ENCODE data around the gene TFIP11.
"Not testable (repeated sequence)": the region's sequence is repeated elsewhere in the genome, so short reads cannot be mapped to it uniquely, and the experiment has no call there.

The TFIP11 gene

GRCh38 chr22:26528518-26528917 lies 16.2 kb upstream of the TFIP11 start:
- not testable (repeated sequence) for DNase-seq; H3K27ac ChIP-seq (ENCODE audit: insufficient read depth, low read length, poor library complexity, severe bottlenecking)
- peaks cover 44% of the 10 kb centered on the region for H3K36me3 ChIP-seq (ENCODE audit: control insufficient read depth, insufficient read depth, low read length)

DNA sequence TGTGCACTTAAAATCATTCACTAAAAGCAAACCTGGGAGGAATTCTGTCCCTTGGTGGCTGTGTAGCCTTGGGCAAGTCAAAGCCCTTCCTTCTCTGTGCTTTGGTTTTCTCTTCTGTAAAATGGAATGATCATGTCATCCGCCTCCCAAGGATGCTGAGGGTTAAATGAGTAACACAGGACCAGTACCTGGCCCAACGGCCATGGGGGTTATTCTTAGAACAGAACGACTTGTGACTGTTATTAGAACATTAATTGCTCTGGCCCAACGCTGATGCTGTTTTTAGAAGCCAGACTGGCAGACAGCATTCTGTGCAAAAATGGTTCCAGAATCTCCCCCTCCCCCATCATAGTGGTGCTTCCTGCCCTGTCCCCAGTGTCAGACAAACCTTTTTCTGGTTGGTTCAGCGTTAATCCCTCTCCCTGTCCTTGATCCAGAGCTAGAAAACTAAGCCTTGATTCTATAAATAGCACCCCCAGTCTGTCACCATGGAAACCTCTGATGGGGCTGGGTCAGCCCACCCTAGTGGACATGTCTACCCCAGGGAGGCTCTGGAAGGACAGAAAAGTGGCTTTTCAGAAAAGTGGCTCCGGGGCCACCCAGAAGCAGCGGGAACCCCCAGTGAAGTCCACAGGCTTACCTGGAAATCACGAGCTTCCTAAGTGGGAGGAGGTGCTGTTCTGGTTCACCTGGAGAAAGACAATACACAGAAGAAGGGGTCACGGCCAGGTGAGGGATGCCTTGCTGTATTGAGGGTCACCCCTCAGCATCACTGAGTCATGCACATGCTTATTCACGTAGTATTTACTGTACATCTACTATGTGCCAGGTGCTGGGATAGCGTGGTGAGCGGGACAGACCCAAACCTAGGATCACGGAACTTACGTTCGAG lies 15.5 kb upstream of the TFIP11 start:
- no peak for DNase-seq
- Histone ChIP-seq H3K36me3 (ENCODE audit: control insufficient read depth, insufficient read depth, low read length) (peaks cover 40% of the 10 kb centered on the region), H3K27me3 (replicated peaks; ENCODE audit: control insufficient read depth, insufficient read depth, low read length, poor library complexity, severe bottlenecking) (no peaks in the 10 kb centered on the region), H3K4me1 (ENCODE audit: control insufficient read depth, insufficient read depth, low read length, poor library complexity, severe bottlenecking) (no peaks in the 10 kb centered on the region), H3K27ac (ENCODE audit: insufficient read depth, low read length, poor library complexity, severe bottlenecking) (no peak overlapping the region), H3K9me3 (ENCODE audit: control insufficient read depth, low read length) (no peaks in the 10 kb centered on the region), H3K4me3 (ENCODE audit: insufficient read depth, low read depth, low read length, poor library complexity, severe bottlenecking) (no peak overlapping the region)

More at GRCh38 chr22:26528518-26528917, 16.2 kb upstream of the TFIP11 start:
- H3K27me3 ChIP-seq (replicated peaks; ENCODE audit: control insufficient read depth, insufficient read depth, low read length, poor library complexity, severe bottlenecking); H3K4me1 ChIP-seq (ENCODE audit: control insufficient read depth, insufficient read depth, low read length, poor library complexity, severe bottlenecking); H3K4me3 ChIP-seq (ENCODE audit: insufficient read depth, low read depth, low read length, poor library complexity, severe bottlenecking); H3K9me3 ChIP-seq (ENCODE audit: control insufficient read depth, low read length): not testable (repeated sequence)

GRCh38 chr22:26527167-26527566 lies 14.9 kb upstream of the TFIP11 start:
- Histone ChIP-seq H3K4me3 (ENCODE audit: insufficient read depth, low read depth, low read length, poor library complexity, severe bottlenecking) (no peak overlapping the region), H3K9me3 (ENCODE audit: control insufficient read depth, low read length) (no peaks in the 10 kb centered on the region), H3K27me3 (replicated peaks; ENCODE audit: control insufficient read depth, insufficient read depth, low read length, poor library complexity, severe bottlenecking) (no peaks in the 10 kb centered on the region), H3K27ac (ENCODE audit: insufficient read depth, low read length, poor library complexity, severe bottlenecking) (no peak overlapping the region), H3K36me3 (ENCODE audit: control insufficient read depth, insufficient read depth, low read length) (peaks cover 34% of the 10 kb centered on the region), H3K4me1 (ENCODE audit: control insufficient read depth, insufficient read depth, low read length, poor library complexity, severe bottlenecking) (no peaks in the 10 kb centered on the region)
- DNase-seq = no peak

GRCh38 chr22:26525946-26526564 lies 13.8 kb upstream of the TFIP11 start:
- Histone ChIP-seq H3K9me3 (ENCODE audit: control insufficient read depth, low read length) (no peaks in the 10 kb centered on the region), H3K4me1 (ENCODE audit: control insufficient read depth, insufficient read depth, low read length, poor library complexity, severe bottlenecking) (no peaks in the 10 kb centered on the region), H3K27ac (ENCODE audit: insufficient read depth, low read length, poor library complexity, severe bottlenecking) (no peak overlapping the region), H3K27me3 (replicated peaks; ENCODE audit: control insufficient read depth, insufficient read depth, low read length, poor library complexity, severe bottlenecking) (no peaks in the 10 kb centered on the region), H3K36me3 (ENCODE audit: control insufficient read depth, insufficient read depth, low read length) (peaks cover 26% of the 10 kb centered on the region), H3K4me3 (ENCODE audit: insufficient read depth, low read depth, low read length, poor library complexity, severe bottlenecking) (no peak overlapping the region)
- no peak for DNase-seq

DNA sequence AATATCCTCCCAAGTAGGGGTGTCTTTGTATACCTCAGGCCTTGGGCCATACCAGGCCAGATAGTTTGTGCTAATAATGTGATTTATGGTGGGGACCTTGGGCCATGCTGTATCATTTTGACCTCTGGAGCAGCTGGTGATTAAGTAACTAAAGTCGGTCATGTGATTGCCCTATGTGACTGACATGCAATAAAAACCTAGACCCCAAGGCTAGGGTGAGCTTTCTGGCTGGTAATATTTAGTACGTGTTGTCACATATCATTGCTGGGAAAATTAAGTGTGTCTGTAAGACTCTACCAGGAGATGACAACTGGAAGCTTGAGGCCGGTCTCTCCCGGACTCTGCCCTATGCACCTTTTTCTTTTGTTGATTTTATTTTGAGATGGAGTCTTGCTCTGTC lies 12.6 kb upstream of the TFIP11 start:
- H3K27ac ChIP-seq (ENCODE audit: insufficient read depth, low read length, poor library complexity, severe bottlenecking) = no peak overlapping the region
- DNase-seq = no peak
- H3K4me3 ChIP-seq (ENCODE audit: insufficient read depth, low read depth, low read length, poor library complexity, severe bottlenecking) = no peak overlapping the region
- peaks cover 22% of the 10 kb centered on the region for H3K36me3 ChIP-seq (ENCODE audit: control insufficient read depth, insufficient read depth, low read length)
- H3K4me1 ChIP-seq (ENCODE audit: control insufficient read depth, insufficient read depth, low read length, poor library complexity, severe bottlenecking) = no peaks in the 10 kb centered on the region
- no peaks in the 10 kb centered on the region for H3K9me3 ChIP-seq (ENCODE audit: control insufficient read depth, low read length)
- no peaks in the 10 kb centered on the region for H3K27me3 ChIP-seq (replicated peaks; ENCODE audit: control insufficient read depth, insufficient read depth, low read length, poor library complexity, severe bottlenecking)

DNA sequence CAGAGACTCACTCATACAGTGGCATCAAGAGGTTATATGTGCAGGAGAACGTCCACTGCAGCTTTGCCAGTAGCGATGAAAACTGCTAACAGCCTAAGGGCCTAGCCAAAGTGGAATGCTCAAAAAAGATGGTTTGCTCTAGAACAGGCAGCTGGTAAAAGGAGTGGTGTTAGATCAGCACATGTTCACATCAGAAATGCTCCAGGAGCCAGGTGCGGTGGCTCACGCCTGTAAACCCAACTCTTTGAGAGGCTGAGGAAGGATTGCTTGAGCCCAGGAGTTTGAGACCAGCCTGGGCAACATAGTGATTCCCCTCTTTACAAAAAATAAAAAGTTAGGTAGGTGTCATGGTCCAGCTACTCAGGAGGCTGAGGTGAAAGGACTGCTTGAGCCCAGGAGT lies 10.3 kb upstream of the TFIP11 start:
- no peak overlapping the region for H3K27ac ChIP-seq (ENCODE audit: insufficient read depth, low read length, poor library complexity, severe bottlenecking)
- no peaks in the 10 kb centered on the region for H3K4me1 ChIP-seq (ENCODE audit: control insufficient read depth, insufficient read depth, low read length, poor library complexity, severe bottlenecking)
- no peak for DNase-seq

DNA sequence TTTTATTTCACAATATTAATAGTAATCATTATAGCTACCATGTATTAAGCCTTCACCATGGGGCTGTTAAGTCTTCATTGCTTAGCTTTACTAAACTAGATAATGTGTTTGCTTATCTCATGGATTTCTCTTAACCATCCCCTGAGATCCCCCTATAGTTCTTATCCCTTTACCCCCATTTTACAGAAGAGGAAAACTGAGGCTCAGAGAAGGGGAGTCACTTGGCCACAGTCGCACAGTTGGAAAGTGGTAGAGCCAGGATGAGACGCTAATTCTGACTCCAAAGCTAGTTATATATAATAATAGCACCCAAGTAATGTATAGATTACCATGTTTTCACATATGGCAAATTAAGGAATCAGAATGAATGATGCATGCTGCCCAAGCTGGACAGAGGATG lies 9.7 kb upstream of the TFIP11 start:
- no peak overlapping the region for H3K4me3 ChIP-seq (ENCODE audit: insufficient read depth, low read depth, low read length, poor library complexity, severe bottlenecking)
- H3K27ac ChIP-seq (ENCODE audit: insufficient read depth, low read length, poor library complexity, severe bottlenecking) = no peak overlapping the region
- peaks cover 9% of the 10 kb centered on the region for H3K36me3 ChIP-seq (ENCODE audit: control insufficient read depth, insufficient read depth, low read length)
- H3K4me1 ChIP-seq (ENCODE audit: control insufficient read depth, insufficient read depth, low read length, poor library complexity, severe bottlenecking) = no peaks in the 10 kb centered on the region
- DNase-seq = no peak
- H3K27me3 ChIP-seq (replicated peaks; ENCODE audit: control insufficient read depth, insufficient read depth, low read length, poor library complexity, severe bottlenecking) = no peaks in the 10 kb centered on the region
- H3K9me3 ChIP-seq (ENCODE audit: control insufficient read depth, low read length) = no peaks in the 10 kb centered on the region

More for the DNA sequence above, 10.3 kb upstream of the TFIP11 start:
- no peaks in the 10 kb centered on the region for H3K27me3 ChIP-seq (replicated peaks; ENCODE audit: control insufficient read depth, insufficient read depth, low read length, poor library complexity, severe bottlenecking)
- H3K36me3 ChIP-seq (ENCODE audit: control insufficient read depth, insufficient read depth, low read length) = peaks cover 11% of the 10 kb centered on the region
- H3K9me3 ChIP-seq (ENCODE audit: control insufficient read depth, low read length) = no peaks in the 10 kb centered on the region
- no peak overlapping the region for H3K4me3 ChIP-seq (ENCODE audit: insufficient read depth, low read depth, low read length, poor library complexity, severe bottlenecking)

DNA sequence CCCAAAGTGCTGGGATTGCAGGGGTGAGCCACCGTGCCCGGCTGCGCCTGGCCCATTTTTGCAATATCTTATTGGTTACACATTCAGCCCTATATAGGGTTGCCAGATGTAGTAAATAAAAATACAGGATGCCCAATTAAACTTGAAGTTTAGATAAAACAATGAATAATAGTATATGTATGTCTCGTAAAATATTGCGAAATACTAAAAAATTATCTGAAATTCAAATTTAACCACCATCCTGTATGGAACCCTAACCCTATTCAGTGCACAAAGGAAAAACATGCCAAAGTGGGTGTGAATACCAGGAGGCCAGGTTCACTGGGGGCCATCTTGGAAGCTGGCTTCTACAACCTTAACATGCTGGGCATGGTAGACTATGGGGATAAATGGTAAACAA lies 5.2 kb upstream of the TFIP11 start:
- DNase-seq = no peak
- Histone ChIP-seq H3K36me3 (ENCODE audit: control insufficient read depth, insufficient read depth, low read length) (no peaks in the 10 kb centered on the region), H3K27ac (ENCODE audit: insufficient read depth, low read length, poor library complexity, severe bottlenecking) (no peak overlapping the region), H3K27me3 (replicated peaks; ENCODE audit: control insufficient read depth, insufficient read depth, low read length, poor library complexity, severe bottlenecking) (no peaks in the 10 kb centered on the region), H3K9me3 (ENCODE audit: control insufficient read depth, low read length) (no peaks in the 10 kb centered on the region), H3K4me3 (ENCODE audit: insufficient read depth, low read depth, low read length, poor library complexity, severe bottlenecking) (no peak overlapping the region), H3K4me1 (ENCODE audit: control insufficient read depth, insufficient read depth, low read length, poor library complexity, severe bottlenecking) (peaks cover 5% of the 10 kb centered on the region)

DNA sequence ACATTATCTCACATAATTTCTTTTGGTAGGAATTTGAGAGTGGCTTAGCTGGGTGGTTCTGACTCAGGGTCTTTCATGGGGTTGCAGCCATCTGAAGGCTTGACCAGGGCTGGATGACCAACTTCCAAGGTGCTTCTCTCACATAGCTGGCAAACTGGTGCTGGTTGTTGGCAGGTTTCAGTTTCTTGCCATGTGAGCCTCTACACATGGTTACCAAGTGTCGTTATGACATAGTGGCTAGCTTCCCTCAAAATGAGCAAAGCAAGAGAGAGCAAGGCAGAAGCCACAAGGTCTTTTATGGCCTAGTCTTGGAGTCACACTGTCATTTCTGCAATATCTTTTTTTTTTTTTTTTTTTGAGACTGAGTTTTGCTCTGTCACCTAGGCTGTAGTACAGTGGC lies 4.2 kb upstream of the TFIP11 start:
- Histone ChIP-seq H3K4me3 (ENCODE audit: insufficient read depth, low read depth, low read length, poor library complexity, severe bottlenecking) (no peak overlapping the region), H3K27ac (ENCODE audit: insufficient read depth, low read length, poor library complexity, severe bottlenecking) (no peak overlapping the region), H3K27me3 (replicated peaks; ENCODE audit: control insufficient read depth, insufficient read depth, low read length, poor library complexity, severe bottlenecking) (no peaks in the 10 kb centered on the region), H3K36me3 (ENCODE audit: control insufficient read depth, insufficient read depth, low read length) (no peaks in the 10 kb centered on the region), H3K4me1 (ENCODE audit: control insufficient read depth, insufficient read depth, low read length, poor library complexity, severe bottlenecking) (peaks cover 9% of the 10 kb centered on the region), H3K9me3 (ENCODE audit: control insufficient read depth, low read length) (no peaks in the 10 kb centered on the region)
- DNase-seq = no peak

GRCh38 chr22:26515931-26516330 lies 3.7 kb upstream of the TFIP11 start:
- no peak overlapping the region for H3K27ac ChIP-seq (ENCODE audit: insufficient read depth, low read length, poor library complexity, severe bottlenecking)
- no peak overlapping the region for H3K4me3 ChIP-seq (ENCODE audit: insufficient read depth, low read depth, low read length, poor library complexity, severe bottlenecking)
- DNase-seq = no peak
- H3K9me3 ChIP-seq (ENCODE audit: control insufficient read depth, low read length) = no peaks in the 10 kb centered on the region
- H3K36me3 ChIP-seq (ENCODE audit: control insufficient read depth, insufficient read depth, low read length) = no peaks in the 10 kb centered on the region
- H3K27me3 ChIP-seq (replicated peaks; ENCODE audit: control insufficient read depth, insufficient read depth, low read length, poor library complexity, severe bottlenecking) = no peaks in the 10 kb centered on the region
- H3K4me1 ChIP-seq (ENCODE audit: control insufficient read depth, insufficient read depth, low read length, poor library complexity, severe bottlenecking) = peaks cover 12% of the 10 kb centered on the region
